ENCODE data around the gene CMTM1. TPM values are rescaled to one million over a fixed set of nuclear protein-coding genes. Genes with fewer than 3 reads are reported as not detected.

CMTM1 gene
- total RNA-seq, 2 experiments from 2014 or later: 6.4 to 11.8 TPM

DNA sequence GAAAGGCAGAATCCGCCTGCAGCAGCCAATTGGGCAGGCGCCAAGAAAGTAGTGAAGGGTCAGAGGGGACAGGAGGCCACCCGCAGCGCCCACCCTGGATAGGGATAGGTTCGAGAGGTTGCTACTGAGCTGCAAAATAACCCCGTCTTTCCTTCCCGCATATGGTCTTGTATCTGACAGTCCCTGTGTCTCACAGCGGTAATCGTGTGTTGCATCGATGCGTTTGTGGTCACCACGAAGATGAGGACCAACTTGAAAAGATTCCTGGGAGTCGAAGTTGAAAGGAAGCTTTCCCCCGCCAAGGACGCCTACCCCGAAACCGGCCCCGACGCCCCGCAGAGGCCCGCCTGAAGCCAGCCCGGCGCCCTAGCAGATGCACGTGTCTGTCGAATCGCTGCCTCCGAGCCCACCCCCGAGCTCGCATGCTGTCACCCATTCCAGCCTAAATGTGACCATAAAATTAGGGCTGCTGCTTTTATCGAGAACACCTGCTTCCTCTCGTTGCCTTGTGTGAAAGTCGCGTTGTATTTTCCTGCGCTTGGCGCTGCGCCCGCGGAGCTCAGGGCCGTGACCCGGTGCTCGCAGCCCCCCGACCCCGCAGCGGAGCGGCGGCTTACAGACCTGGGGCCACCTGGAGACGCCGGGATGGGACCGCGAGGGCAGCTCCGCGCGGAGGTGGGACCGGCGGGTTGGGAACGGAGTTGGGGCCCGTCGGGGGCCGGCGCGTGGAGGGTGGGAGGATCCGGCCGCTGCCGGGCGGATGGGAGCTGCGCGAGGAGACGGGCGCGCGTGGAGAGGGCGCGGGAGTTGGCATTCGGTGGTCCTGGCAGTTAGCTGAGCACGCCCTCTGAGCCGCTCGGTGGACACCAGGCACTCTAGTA is 12.7 kb downstream of the CMTM1 start, which contains the start of gene CMTM2:
Gene CMTM2, plus strand, starts transcription at position 813 of the 881 bp plus-strand sequence. CDS start 145 bp downstream, outside the sequence.
- peak; percentile 30 for DNase-seq
- H3K27ac Mint-ChIP-seq: no peak within 1 kb of the TSS
- no peaks in the 10 kb centered on the region for H3K36me3 Mint-ChIP-seq (ENCODE audit: low read depth)
- ATAC-seq: peak; percentile 30
- ChIA-PET POLR2A (interaction anchor here (0.6 kb wide), 2 partner anchors 31 to 91 kb away, joined by 3 read pairs; no protein-coding TSS in a partner anchor), CTCF (interaction anchor here (0.5 to 1.6 kb wide), 9 partner anchors 9 to 222 kb away, joined by 3 to 6 read pairs (median 3); no protein-coding TSS in a partner anchor)
- H3K4me1 Mint-ChIP-seq: peaks cover 7% of the 10 kb centered on the region
- peaks cover 27% of the 10 kb centered on the region for H3K27me3 Mint-ChIP-seq
- H3K4me3 Mint-ChIP-seq: peak within 1 kb of the TSS; percentile 43
- intact Hi-C loops (cut with DNase I, micrococcal nuclease): no loop called here
- no peaks in the 10 kb centered on the region for H3K9me3 Mint-ChIP-seq (ENCODE audit: low read depth)

DNA sequence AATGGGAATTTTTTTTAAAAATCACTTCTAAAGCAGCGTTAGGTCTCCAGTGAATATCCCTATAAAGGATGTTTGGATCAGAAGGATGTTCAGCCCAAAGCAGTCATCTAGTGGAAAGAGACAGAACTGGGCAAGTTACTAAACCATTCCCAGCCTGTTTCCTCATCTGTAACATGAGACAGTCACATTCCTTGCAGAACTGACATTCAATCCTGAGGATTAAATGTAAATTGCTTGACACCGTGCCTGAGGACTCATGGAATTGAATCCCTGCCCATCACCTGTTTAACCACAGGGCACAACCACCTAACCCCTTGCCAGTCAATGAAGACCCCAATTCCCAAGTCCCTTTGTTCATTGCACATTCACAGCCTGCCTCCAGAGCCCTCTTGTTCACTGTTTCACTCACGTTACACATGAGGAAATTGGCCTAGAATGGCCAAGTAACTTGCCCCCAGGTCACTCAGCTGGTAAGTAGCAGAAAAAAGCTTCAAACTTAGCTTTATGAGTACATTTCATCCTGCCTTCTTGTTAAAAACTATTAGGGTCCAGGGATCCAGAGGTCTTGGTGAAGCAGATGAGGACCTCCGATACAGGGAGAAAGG is 14.5 kb downstream of the CMTM1 start:
- DNase-seq (no peak), ATAC-seq (no peak)
- intact Hi-C loops (cut with DNase I, micrococcal nuclease): no loop called here
- Mint-ChIP-seq H3K4me1 (peaks cover 7% of the 10 kb centered on the region), H3K27me3 (peaks cover 27% of the 10 kb centered on the region), H3K4me3 (no peak overlapping the region), H3K36me3 (ENCODE audit: low read depth) (no peaks in the 10 kb centered on the region), H3K9me3 (ENCODE audit: low read depth) (no peaks in the 10 kb centered on the region), H3K27ac (no peak overlapping the region)
- POLR2A ChIA-PET: no interaction called here
- CTCF ChIA-PET: interaction anchor here (0.7 to 1.8 kb wide), 6 partner anchors 9 to 233 kb away, joined by 3 to 5 read pairs (median 4); no protein-coding TSS in a partner anchor

DNA sequence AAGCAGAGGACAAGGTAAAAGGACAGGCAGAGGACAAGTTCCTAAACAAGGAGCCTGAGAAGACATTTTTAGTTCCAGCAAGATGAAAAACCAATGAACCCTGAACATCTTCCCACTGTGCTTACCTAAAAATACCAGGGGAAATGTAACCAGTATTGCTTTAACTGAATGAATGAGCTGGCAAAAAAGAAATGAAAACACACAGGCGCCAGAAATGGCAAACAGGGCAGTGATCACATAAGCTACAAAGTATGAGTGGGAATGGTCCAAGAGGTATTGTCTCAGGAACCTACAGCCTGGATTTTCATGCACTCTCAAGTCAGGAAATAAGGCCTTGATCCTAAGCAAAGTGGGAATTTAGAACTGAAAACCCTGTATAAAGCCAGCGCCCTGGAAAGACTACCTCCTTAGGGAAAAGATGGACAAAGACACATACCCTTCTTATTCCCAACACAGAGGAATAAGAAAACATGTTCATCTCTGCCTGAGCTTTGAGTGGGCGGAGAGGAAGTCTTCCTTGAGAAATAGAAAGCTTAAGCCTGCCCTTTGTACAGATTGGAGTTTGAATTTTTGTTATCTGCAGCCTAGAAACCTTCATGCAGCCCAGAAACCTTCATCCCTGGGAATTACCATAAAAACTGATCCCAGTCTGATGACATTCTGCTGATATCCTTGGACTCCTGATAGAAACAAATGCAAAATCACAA is 15.2 kb downstream of the CMTM1 start:
- ATAC-seq (no peak), DNase-seq (no peak)
- Mint-ChIP-seq H3K4me3 (no peak overlapping the region), H3K27me3 (peaks cover 27% of the 10 kb centered on the region), H3K4me1 (peaks cover 7% of the 10 kb centered on the region), H3K9me3 (ENCODE audit: low read depth) (no peaks in the 10 kb centered on the region), H3K27ac (no peak overlapping the region), H3K36me3 (ENCODE audit: low read depth) (no peaks in the 10 kb centered on the region)
- ChIA-PET CTCF (interaction anchor here (0.7 to 1.8 kb wide), 7 partner anchors 8 to 232 kb away, joined by 3 to 5 read pairs (median 4); partner anchors contain the start of gene CMTM3), POLR2A (no interaction called here)
- intact Hi-C loops (cut with DNase I, micrococcal nuclease): no loop called here

DNA sequence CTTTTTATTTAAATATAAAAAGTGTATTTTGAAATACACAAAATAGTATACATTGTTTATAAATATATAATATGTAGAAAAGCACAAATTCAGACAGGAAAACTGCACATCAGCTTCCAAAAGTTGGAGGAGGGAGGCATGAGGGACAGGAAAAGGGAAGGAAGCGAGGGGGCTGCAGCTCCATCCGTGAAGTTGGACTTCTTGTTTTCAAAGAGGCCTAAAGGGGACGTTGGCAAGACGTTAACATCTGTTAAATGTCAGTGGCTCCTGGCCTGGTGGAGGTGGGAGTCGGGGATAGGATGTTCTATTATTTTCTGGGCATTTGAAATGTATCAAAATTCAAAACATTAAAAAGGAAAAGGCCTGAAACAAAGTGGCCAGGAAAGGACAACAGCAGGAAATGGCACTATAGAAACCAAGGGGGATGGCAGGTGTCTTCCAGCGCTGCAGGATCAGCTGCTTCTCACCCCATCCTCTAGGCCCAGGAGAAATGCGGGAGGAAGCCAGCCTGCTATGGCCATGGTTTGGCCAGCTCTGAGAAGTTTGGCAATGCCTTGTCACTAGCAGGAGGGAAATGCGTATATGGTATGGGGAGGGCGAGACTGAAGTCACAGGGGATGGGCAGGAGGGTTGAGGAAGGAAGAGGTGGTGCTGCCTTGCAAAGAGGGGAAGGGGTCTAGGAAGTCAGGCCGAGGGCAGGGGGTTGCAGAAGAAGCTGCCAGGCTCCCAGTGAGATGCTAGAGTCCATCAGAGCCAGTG is 19.4 kb downstream of the CMTM1 start:
- ATAC-seq (no peak), DNase-seq (no peak)
- H3K27ac Mint-ChIP-seq: no peak overlapping the region
- POLR2A ChIA-PET: no interaction called here
- peaks cover 4% of the 10 kb centered on the region for H3K27me3 Mint-ChIP-seq
- peaks cover 34% of the 10 kb centered on the region for H3K4me1 Mint-ChIP-seq
- CTCF ChIA-PET: interaction anchor here (0.6 to 0.9 kb wide), 2 partner anchors 38 to 1734 kb away, joined by 3 read pairs; no protein-coding TSS in a partner anchor
- no peaks in the 10 kb centered on the region for H3K9me3 Mint-ChIP-seq (ENCODE audit: low read depth)
- H3K4me3 Mint-ChIP-seq: no peak overlapping the region
- no peaks in the 10 kb centered on the region for H3K36me3 Mint-ChIP-seq (ENCODE audit: low read depth)
- intact Hi-C loops (cut with DNase I, micrococcal nuclease): loop anchor here in 1 of 2 experiments (5.0 kb wide), 1 partner anchor 68 kb away; no protein-coding TSS in a partner anchor

DNA sequence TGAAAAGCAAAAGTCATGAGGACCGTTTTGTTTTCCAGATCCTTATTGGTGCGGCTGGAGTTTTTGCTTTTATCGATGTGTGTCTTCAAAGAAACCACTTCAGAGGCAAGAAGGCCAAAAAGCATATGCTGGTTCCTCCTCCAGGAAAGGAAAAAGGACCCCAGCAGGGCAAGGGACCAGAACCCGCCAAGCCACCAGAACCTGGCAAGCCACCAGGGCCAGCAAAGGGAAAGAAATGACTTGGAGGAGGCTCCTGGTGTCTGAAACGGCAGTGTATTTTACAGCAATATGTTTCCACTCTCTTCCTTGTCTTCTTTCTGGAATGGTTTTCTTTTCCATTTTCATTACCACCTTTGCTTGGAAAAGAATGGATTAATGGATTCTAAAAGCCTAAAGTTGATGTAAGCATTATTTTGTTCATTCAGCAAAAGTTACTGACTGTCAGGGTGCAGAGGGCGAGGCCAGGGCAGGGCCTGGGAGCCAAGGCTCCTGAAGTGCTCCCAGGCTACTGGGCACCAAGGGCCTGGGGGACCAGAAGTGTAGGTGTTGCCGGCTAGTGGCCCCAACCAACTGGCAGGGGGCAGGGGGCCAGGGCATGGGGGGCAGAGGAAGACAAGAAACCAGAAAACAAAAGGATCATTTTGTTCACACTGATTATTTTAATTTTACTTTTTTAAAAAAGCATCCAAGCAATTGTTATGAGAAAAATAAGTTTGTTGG is 21.8 kb downstream of the CMTM1 start:
- DNase-seq (no peak), ATAC-seq (no peak)
- ChIA-PET POLR2A (no interaction called here), CTCF (interaction anchor here (0.6 to 1.9 kb wide), 4 partner anchors 9 to 183 kb away, joined by 3 to 14 read pairs (median 5); no protein-coding TSS in a partner anchor)
- Mint-ChIP-seq H3K4me1 (peaks cover 35% of the 10 kb centered on the region), H3K27me3 (no peaks in the 10 kb centered on the region), H3K9me3 (ENCODE audit: low read depth) (no peaks in the 10 kb centered on the region), H3K36me3 (ENCODE audit: low read depth) (no peaks in the 10 kb centered on the region), H3K27ac (peak overlapping the region; percentile 55), H3K4me3 (peak overlapping the region; percentile 51)
- intact Hi-C loops (cut with DNase I, micrococcal nuclease): loop anchor here in 1 of 2 experiments (2.0 to 5.0 kb wide), 2 partner anchors 17 to 71 kb away; partner anchors contain the start of gene CMTM3

DNA sequence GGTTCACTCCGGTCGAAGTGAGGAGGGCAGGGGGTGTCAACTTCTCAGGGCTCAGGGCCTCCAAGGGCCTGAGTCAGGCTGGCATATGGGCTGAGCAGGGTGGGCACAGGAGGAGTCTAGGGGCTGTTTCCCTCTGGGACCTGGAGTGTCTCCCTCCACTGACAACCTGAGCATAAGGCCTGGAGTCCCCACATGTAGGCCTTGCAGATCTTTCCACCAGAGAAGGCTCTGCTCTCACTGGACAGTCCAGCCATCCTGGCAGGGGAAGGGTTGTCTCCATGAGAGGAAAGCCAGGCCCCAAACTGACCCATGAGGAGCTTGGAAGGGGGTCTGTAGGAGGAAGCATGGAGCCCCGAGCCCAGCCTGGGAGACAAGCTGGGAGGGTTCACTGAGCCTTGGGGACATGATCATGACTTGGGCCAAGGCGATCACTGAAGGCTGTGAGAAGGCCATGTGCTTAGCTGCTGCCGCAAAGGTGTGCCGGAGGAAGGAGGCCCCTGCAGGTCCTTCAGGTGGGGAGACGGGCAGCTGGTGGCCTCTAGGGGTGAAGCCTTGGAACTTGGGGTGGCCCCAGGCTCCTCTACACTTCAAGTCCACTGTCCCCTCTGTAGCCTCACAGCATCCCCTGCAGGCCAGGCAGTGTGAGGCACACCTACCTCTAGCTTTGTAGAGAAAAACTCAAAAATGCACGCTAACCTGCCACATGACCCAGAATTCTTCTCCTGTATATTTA is 22.9 kb downstream of the CMTM1 start:
- Mint-ChIP-seq H3K9me3 (ENCODE audit: low read depth) (no peaks in the 10 kb centered on the region), H3K27ac (peak overlapping the region; percentile 65), H3K4me1 (peaks cover 35% of the 10 kb centered on the region), H3K4me3 (peak overlapping the region; percentile 63), H3K36me3 (ENCODE audit: low read depth) (no peaks in the 10 kb centered on the region), H3K27me3 (no peaks in the 10 kb centered on the region)
- DNase-seq (peak; percentile 86), ATAC-seq (peak; percentile 99)
- ChIA-PET CTCF (interaction anchor here (0.6 to 2.4 kb wide), 23 partner anchors 8 to 279 kb away, joined by 3 to 23 read pairs (median 5); partner anchors contain the start of genes CKLF and CMTM1), POLR2A (no interaction called here)
- intact Hi-C loops (cut with DNase I, micrococcal nuclease): loop anchor here (1.0 to 5.0 kb wide), 5 partner anchors 16 to 183 kb away; partner anchors contain the start of gene CMTM3 (in 1 of the 2)

DNA sequence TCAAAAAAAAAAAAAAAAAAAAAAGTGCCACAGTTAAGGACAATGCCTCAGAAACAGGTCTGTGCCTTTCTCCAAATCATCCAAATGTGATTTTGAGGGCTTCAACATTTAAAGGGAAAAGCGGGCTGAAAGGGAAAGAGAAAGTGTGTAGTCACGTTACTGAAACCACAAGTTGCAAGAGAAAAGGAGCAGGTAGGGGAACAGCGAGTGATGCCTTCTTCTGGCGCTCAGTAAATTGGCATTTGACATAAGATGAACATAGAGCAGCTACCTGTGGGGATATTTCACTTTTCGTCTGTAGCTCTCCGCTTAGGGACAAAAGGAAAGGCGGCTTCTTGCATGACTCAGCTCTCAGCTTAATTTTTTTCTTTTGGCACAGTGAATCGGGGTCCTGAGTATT is 24.1 kb downstream of the CMTM1 start:
- DNase-seq (peak; percentile 47), ATAC-seq (peak; percentile 51)
- Mint-ChIP-seq H3K27ac (peak overlapping the region; percentile 61), H3K27me3 (no peaks in the 10 kb centered on the region), H3K9me3 (ENCODE audit: low read depth) (no peaks in the 10 kb centered on the region), H3K4me3 (peak overlapping the region; percentile 63), H3K4me1 (peaks cover 40% of the 10 kb centered on the region), H3K36me3 (ENCODE audit: low read depth) (no peaks in the 10 kb centered on the region)
- POLR2A ChIA-PET: no interaction called here
- intact Hi-C loops (cut with DNase I, micrococcal nuclease): loop anchor here in 1 of 2 experiments (1.0 to 2.0 kb wide), 3 partner anchors 14 to 74 kb away; partner anchors contain the start of gene CMTM3
- CTCF ChIA-PET: interaction anchor here (0.8 to 2.4 kb wide), 14 partner anchors 9 to 278 kb away, joined by 3 to 23 read pairs (median 5); partner anchors contain the start of genes CKLF and CMTM1

DNA sequence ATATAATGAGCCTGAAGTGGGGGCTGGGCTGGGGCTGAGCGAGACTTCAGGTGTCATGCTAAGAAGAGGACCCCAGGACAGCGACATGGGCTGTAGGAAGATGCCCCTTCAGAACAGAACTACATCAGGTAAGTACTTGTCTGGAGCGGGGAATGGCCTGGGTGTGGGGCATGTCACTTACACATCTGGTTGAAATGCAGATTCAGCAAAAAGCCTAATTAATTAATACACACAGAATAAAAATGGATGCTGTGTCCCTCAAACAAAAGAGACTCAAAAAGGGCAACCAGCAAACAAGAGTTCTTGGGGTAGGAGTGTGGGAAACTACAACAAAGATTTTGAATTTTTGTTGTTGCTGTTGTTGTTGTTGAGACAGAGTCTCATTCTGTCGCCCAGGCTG is 24.8 kb downstream of the CMTM1 start:
- Mint-ChIP-seq H3K9me3 (ENCODE audit: low read depth) (no peaks in the 10 kb centered on the region), H3K27me3 (no peaks in the 10 kb centered on the region), H3K4me3 (no peak overlapping the region), H3K4me1 (peaks cover 40% of the 10 kb centered on the region), H3K36me3 (ENCODE audit: low read depth) (no peaks in the 10 kb centered on the region), H3K27ac (no peak overlapping the region)
- ChIA-PET POLR2A (no interaction called here), CTCF (interaction anchor here (0.8 to 2.4 kb wide), 11 partner anchors 8 to 184 kb away, joined by 3 to 23 read pairs (median 5); partner anchors contain the start of genes CKLF and CMTM1)
- no peak for ATAC-seq
- intact Hi-C loops (cut with DNase I, micrococcal nuclease): loop anchor here in 1 of 2 experiments (2.0 kb wide), 1 partner anchor 28 kb away; no protein-coding TSS in a partner anchor
- no peak for DNase-seq

DNA sequence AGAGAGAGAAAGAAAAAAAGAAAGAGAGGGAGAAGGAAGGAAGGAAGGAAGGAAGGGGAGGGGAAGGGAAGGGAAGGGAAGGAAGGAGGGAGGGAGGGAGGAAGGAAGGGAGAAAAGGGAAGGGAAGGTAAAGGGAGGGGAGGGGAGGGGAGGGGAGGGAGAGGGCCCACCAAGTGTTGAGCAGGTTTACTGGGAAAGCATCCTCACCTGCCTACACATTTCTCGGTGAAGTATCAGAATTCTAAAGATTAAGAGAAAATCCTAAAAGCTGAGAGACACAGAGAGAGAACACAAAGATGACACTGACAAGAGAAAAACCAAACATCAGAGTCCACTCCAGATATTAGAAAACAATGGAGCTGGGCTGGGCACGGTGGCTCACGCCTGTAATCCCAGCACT is 26.0 kb downstream of the CMTM1 start:
- POLR2A ChIA-PET: no interaction called here
- ATAC-seq (no peak), DNase-seq (no peak)
- CTCF ChIA-PET: interaction anchor here (0.6 to 0.7 kb wide), 2 partner anchors 9 to 10 kb away, joined by 3 read pairs; no protein-coding TSS in a partner anchor
- Mint-ChIP-seq H3K9me3 (ENCODE audit: low read depth) (no peaks in the 10 kb centered on the region), H3K27me3 (no peaks in the 10 kb centered on the region), H3K27ac (no peak overlapping the region), H3K4me1 (peaks cover 45% of the 10 kb centered on the region), H3K4me3 (no peak overlapping the region), H3K36me3 (ENCODE audit: low read depth) (no peaks in the 10 kb centered on the region)
- intact Hi-C loops (cut with DNase I, micrococcal nuclease): no loop called here

All from activated CD4-positive, alpha-beta T cell treated with anti-CD3 and anti-CD28 coated beads for 36 hours (primary cell).